ENCODE results near the gene SLIT3.

Gene SLIT3

DNA sequence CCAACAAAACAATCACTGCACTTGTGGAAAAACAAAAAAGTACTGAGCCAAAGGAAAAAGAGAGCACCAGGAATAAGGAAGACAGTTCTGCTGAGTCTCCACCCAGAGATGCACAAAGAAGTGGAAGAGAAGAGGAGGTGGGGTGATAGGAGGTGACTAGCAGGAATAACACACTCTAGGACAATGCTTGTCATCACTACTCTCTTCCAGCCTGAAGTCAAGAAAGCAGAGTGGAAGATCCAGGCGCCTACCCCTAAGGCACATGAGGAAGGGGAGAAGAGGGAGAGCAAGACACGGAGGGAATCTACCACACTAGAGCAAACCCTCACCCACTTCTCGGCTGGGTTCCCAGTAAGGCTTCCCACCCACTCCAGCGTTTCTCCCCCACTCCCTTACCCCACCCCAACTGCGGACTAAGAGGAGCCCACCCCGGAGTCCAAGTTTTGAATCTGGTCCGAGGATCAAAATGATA lies 1.7 kb downstream of the SLIT3 start:
- DNase-seq (ENCODE audit: low spot score) = no peak

DNA sequence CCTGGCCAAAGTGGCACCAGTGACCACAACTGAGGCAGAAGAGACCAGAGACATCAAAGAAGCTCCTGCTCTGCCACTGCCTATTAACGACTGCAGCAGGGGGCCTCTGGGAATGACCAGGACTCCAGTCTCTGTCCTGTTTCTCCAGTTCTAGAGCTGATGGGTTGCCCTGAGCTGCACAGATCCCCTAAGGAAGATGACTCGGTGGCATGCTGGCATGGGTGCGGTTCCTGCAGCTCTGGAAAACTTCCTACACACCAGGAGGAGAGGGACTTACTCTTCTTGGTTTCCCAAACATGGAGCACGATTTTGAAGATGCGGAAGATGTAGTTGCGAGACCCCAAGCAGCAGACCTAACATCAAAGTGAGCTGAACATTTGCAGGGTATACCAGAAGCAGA lies 2.7 kb downstream of the SLIT3 start:
- DNase-seq (ENCODE audit: low spot score) = no peak

DNA sequence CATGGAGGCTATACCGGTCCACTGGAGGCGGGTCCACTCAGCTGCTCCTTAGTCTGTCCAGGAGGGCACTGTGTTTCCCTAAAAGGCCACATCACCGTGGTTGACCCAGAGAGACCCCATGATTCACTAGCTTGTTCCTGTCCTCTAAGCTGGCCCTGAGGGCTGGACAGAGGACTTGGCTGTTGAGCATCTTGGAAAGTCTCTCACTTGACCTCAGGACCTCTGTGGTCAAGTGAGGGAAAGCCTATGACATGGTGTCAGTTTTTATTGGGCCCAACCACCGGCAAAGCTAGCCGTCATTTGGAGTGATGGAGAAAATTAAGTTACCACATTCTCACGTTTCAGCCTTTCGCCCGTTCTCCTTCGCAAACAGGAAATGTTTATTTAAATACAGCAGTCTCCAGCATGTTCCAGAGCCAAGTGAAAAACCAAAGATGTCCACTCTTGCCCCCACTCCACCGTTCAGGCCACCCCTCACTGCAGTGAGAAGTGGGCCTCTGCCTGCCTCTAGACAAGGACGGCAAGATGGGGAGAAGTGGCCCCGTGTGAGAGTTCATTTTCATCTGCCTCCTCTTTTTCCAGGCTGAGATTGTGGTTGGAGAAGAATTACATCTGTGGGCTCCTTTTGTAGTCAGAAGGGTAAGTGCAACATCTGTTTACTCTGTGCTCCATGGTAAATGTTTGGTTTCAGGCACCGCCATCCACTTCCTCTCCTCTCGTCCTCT lies 4.4 kb downstream of the SLIT3 start:
- no peak for DNase-seq (ENCODE audit: low spot score)

DNA sequence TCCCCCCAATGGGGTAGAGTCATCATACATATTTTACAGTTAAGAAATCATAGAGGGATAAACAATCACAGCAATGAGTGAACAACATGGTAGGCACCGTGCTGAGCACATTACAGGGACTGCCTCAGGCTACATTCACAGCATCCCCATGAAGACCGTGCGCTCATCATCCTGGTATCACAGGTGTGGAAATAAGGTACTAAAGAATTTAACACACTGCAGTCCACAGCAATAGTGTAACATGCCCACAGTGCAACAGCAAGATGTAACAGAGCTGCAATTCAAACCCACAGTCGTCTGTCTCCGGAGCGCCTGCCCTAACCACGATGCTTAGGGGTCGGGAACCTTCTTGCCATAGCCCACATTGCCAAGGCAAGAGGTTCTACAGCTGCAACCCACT lies 5.6 kb downstream of the SLIT3 start:
- DNase-seq (ENCODE audit: low spot score) = no peak

DNA sequence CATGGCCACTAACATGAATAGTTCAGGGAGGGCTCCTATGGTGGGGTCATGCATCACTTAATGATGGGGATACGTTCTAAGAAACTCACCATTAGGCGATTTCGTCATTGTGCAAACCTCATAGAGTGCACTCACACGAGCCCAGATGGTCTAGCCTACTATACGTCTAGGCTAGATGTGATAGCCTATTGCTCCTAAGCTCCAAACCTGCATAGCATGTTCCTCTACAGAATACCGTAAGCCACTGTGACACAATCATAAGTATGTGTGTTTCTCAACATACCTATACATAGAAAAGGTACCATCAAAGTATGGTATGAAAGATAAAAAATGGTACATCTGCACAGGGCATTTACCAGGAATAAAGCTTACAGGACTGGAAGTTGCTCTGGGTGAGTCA lies 6.3 kb downstream of the SLIT3 start:
- DNase-seq (ENCODE audit: low spot score) = no peak

DNA sequence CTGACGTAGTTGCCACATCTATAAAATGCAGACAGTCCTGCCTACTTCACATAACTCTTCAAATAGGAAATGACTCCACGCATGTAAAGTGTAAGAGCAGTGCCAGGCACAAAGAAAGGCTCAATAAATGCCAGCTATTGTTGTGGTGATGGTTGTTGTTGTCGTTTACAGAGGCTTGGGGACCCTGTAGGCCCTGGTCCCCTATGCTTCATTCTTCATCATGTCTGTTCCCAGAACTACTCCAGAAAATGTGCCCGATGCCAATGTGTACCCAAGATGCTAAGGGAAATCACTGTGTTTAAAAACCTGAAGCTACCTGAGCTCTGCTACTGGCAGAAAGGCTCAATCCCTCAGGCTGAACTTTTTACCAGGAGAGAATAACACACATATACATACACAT lies 9.1 kb downstream of the SLIT3 start:
- no peak for DNase-seq (ENCODE audit: low spot score)

DNA sequence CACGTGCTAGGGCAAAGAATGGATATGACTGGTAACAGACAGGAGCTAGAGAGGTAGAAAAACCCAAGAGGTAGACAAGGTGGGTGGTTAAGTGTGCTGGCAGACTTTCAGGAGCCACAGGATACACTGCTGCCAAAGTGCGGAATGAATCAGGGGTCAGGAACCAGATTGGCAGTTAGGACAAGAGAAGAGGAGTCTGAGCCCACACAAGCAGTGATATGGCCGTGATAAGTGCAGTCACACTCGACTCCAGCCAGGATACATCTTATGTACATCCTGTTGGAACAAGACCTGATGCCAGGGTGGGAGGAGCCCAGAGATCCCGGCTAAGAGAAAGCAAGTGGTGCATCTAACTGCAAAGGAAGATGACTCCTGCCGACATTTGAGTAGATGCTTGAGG lies 10.0 kb downstream of the SLIT3 start:
- DNase-seq (ENCODE audit: low spot score) = no peak

DNA sequence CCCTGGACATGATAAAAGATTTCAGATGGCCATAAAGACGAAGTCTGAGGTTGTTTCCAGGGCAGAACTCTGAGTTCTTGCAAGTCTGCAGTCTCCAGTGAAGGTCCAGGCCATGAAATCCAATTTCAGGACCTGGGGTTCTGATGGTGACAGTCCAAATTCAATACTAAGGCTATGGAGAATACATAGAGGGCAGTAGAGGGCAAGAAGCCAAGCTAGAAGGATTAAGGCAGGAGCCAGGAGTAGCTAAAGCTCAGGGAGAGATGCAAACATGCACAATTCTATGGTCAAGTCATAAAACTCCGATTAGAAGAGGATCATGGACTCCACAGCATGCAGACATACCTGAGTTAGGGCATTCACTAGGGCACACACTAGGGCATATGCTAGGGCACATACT lies 11.4 kb downstream of the SLIT3 start:
- no peak for DNase-seq (ENCODE audit: low spot score)

DNA sequence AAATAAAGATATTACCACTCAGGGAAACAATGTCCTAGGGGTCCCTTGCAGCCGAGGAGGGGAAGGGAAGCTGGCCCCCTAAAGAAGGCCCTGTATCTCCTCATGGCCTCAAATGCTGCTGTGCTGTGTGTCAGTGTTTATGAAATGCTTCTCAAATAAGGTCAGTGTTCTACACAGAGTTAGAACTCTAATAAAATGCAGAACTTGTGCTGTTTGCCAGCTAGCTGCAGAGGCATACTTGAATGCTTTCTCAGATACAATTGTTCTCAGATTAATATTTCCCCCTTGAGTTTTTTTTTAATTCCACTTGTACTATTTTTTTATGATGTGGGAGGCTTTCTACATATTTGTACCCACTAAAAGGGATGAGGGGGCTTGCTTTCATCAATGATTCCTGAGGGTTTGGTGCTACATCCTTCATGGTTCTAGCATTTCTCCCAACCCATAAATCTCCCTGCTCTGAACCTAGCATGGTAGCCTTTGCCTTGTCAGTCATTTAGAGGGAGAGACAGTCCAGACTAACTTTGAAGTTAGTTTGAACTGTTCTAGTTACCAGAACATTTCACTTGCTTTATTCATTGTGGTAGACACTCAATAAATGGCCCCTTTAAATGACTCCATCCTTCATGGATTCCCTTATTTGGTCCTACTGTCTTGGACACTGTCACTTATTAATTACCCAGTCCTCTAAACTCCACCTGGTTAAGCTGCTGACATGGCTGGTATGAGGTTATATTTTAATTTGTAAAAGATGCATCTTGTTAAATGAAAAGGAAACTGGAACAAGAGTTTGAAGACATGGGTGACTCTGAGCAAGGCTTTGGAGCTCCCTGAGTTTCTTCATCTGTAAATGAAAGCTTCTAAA lies 12.6 kb downstream of the SLIT3 start:
- DNase-seq (ENCODE audit: low spot score) = no peak

DNA sequence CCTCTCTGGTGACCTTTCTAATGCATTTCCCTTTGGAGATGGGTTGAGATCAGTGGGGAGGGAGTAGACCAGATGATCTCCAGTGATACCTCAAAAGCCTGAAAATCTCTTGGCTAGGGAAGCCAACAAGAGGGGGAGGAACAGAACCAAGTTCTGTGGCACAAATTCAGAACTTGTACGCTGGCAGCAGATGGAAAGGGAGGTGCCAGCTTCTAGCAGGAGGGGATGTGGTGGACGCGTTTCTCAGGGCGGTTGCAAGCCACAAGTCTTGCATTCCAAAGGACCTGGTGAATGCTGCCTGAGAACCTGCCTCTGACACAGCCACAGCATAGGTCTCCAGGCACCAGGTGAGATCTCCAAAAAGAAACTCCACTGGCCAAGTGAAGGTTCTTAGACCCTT lies 13.4 kb downstream of the SLIT3 start:
- no peak for DNase-seq (ENCODE audit: low spot score)

DNA sequence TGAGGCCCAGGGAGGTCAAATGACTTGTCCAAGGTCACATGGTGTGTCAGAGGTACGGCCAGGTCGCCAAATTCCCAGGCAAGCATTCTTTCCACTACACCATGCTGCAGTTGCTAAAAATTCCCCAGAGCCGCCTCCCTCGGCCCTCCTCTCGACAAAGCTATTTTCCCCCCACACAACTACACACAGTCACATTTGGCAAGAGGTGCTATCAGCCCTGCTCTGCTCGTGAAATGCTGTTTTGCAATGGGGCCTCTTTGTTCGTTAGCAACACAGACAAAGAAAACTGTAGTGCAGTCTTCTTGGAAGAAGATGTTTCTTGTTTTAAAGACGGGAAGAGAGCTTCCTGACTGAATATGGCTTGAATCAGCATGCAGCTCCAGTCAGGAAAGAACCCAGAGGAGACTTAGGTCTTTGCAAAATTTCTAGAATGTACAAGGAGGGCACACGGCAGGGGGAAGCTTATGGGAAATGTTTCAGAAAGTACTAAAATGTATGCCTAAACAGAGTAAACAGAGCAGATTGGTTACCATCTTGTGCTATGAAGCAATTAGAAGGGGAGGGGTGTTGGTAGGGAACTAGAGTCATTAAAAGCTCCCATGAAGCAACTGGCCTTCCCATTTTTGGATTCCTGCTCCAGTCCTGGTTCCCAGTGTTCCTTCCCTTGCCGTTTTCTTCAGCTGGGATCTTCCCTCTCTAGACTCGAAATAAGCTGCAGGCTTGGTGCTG lies 14.2 kb downstream of the SLIT3 start:
- DNase-seq (ENCODE audit: low spot score) = no peak

DNA sequence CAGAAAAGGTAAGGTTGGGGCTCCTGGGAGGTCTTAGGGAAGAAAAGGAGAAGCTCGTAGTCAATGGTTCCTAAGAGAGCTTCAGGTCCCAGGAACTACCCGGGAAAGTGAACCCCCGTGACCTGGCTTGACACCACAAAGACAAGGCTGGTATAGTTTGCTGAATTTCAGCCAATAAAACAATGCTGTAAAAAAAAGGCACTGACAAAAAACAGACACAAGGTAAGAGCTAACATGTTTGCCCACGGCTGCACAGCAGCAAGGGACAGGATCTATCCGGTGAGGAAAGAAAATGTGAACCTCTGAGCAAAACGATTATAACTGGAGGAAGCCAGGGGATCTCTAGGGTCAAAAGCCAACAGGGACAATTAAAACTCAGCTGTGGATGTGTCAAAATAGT lies 17.1 kb downstream of the SLIT3 start:
- DNase-seq (ENCODE audit: low spot score) = no peak

DNA sequence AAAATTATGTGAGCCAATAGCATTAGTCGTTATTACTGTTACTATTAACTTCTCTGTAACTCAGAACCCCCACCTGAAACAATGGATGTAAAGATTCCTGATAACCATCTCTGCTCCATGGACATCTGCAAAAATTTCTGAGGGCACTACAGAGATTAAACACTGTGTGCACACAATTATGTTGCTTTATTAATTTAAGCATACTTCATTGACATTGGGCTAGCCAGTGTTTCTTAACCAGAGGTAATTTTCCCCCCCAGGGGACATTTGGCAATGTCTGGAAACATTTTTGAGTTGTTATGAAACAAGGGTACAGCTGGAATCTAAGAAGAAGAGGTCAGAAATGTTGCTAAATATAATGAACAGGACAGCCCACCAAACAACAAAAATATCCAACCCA lies 19.3 kb downstream of the SLIT3 start:
- no peak for DNase-seq (ENCODE audit: low spot score)

DNA sequence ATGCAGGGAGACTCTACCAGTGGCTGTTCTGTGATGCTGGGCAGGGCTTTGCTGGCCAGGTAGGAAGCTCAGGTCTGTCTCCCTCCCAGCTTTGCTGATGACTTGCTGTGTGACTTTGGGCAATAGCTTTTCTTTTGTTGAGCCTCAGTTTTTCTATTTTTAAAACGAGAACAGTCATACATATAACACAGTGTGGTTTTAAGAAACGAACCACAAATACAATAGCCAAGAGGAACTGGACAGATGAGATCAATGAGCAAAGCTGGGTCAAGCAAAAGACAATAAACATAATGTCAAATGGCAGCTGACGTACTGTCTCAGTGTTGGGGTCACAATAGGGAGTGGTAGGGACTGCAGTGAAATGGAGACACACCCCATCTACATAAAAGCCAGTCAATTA lies 20.2 kb downstream of the SLIT3 start:
- DNase-seq (ENCODE audit: low spot score) = no peak

DNA sequence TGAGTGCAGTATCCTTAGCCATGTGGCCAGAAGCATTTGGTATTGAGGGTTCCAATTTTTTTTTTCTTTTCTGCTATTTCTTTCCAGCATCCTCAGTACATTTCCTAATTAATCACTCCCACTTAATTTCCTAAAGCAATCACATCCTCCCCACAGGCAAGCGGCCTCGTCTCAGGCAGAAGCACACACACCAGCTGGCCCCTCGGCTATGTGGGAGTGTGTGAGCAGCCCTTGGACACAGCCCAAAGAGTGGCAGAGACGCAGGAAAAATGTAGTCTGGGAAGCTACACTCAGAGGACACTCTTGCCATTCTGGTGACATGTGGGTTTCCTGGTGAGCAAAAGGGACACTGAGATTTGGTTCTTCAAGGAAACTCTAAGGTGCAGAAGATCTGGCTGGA lies 20.7 kb downstream of the SLIT3 start:
- no peak for DNase-seq (ENCODE audit: low spot score)

DNA sequence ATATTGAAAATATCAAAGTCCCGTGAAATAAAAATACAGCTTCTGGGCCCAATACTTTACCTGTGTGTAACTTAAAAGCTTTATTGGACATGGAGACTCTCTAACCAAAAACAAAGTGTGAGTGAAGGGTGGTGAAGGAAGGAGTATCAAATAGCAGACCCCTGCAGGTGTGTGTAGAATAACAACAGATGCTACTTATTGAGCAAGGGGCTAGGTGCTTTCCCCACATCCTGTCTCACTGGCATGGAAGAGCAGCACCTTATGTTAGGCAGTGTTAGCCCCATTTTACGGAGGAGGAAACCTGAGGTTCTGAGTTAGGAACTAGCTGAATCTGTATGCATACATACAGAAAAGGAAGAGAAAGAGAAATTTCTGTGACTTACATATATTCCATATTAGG lies 21.8 kb downstream of the SLIT3 start:
- no peak for DNase-seq (ENCODE audit: low spot score)

DNA sequence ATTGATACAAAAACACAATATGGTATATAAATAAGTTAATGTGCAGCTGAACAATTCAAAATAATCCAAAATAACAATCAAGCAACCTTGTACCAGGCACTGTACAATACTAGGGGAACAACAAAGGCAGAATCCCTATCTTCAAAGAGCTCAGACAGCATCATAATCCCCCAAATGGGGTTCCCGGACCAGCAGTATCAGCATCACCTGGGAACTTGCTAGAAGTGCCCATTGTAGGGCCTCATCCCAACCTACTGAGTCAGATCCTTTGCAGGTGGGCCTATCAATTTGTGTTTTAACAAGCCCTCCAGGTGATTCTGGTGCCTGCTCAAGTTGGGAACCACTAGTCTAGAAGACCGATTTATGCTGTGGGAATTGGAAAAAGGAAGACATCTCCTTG lies 27.1 kb downstream of the SLIT3 start:
- no peak for DNase-seq (ENCODE audit: low spot score)

DNA sequence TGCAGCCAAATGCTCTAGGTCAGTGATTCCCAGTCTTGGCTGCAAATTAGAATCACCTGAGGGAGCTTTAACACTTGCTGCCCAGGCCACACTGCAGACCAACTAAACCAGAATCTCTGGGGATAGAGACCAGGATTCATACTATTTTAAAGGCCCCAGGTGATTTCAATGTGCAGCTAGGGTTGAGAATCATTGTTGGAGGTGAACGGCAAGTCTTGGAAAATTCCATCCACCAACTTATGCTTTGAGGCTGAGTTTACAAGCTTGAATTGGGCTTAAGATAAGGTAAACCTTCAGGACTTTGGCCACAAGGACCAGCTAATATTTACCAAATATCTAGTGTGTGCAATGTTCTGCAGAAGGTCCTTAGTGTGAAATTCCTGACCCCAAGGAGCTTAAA lies 27.5 kb downstream of the SLIT3 start:
- DNase-seq (ENCODE audit: low spot score) = no peak

DNA sequence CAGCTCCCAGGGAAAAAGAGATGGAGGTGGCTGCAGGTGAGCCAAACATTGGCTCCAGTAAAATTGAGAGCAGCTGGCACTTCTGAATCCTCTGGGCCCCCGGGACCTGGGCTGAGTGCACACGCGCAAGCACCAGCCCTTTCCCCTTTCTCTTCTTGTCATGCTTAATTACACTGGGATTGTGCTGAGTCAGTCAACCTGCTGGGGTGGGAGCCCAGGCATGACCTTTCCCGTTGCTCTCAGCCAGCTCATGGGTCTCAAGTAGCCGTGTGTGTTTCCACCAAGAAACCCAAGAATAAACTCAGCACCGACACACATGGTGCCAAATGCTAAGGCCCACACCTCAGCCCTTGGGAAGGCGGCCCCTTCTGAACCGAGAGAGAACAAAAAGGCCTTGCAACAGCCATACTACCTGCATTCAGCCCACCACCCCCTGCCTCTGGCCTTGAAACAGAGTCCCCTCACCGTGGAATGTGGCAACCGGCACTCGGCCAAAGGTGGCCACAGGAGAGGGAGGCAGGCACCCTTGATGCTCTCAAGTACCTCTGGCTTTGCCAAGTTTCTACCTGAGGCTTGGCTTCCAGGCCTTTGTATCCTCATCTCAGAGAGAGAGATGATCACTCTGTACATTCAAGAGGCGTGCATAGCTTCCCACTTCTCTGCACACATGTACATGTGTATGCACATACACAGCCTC lies 28.1 kb downstream of the SLIT3 start:
- no peak for DNase-seq (ENCODE audit: low spot score)

DNA sequence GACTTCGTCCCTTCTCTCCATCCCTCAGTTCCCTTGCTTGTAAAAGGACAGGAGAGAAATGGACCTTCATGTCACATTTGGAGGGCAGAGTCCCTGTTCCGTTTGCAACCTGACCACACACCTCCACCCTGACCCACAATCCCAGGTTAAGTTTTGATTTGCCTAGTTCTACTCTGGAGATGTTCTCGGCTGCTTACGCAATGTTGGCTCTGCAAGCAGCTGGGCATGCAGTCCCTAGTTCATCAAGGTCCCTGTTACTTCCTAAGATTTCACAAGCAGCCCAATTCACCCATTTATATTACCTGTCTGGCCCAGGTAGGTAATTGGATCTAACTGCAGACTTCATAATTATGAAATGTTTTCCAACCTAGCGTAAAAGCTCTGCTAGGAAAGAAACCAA lies 28.8 kb downstream of the SLIT3 start:
- DNase-seq (ENCODE audit: low spot score) = no peak

DNA sequence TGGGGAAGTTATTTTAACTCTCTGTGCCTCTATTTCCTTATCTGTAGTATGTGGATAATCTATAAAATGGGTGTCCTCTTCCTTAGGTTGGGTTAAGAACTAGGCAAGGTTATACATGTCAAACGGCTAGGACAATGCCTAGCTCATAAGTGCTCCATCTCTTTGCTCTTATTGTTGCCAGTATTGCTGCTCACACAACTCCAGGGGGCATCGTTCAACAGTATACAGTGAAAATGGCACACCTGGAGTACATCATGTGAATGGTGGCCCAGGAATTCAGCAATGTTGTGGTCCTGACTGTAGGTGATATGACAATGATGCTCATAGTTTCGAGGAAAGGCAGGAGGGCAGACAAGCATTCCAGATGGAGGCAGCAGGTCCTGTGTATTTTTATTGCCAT lies 30.1 kb downstream of the SLIT3 start:
- DNase-seq (ENCODE audit: low spot score) = no peak

DNA sequence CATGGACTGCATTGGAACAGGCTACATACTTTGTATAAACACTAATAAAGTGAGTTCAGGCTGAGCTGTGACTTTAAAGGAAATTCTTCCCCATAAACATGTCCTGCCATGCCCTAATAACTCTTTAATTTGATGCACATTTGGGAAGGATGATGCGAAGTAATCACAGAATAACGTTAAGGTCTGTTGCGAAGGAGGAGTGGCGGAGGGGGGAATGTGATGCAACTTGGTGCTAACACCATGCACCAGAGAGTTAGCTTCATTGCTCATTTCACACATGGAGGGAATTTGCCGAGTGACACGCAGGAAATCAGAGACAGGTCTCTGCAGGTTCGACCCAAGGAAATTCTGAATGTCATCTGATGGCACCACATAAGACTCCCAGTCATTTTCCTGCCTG lies 32.9 kb downstream of the SLIT3 start:
- no peak for DNase-seq (ENCODE audit: low spot score)
